Measurements from ENCODE around the gene ZBTB20.
"Not testable (repeated sequence)": the region's sequence is repeated elsewhere in the genome, so short reads cannot be mapped to it uniquely, and the experiment has no call there.

ZBTB20 gene

DNA sequence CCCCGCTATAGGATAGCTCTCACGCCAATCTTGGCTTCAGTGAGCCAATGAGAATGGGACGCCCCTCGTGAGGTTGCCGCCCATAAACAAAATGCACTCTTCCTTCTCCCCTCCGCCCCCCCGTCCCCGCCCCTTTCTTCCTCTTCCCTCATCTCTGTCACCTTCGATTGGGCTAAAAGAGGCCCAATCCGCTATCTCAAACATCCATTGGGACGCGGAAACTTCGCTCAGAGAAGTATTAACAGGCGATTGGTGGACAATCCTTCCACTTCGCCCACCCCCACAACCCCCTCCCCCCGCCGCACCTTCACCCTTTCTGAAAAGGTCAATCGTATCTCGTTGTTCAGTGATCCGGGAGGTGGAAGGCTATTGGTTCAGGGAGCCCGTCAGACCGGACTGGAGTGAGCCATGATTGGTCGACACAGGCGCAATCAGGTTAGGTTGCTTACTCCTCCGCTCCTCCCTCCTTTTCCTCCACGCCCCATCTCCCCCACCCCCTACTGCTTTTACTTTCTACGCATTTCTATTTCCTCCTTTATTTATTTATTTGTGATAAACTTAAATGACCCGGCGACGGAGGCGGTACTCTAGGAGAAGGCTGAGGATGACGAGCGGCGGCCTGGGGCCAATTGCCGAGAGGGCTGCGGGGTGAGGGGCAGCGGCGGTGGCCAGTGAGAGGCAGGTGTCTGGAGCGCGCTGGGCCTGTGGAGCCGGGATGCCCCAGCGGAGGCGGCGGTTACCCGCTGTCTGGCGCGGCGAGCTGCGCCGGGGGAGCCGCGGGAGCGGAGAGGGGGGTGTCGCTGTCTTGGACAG, 447 bp upstream of the ZBTB20 start:
- DNase-seq, result peak; percentile 100

DNA sequence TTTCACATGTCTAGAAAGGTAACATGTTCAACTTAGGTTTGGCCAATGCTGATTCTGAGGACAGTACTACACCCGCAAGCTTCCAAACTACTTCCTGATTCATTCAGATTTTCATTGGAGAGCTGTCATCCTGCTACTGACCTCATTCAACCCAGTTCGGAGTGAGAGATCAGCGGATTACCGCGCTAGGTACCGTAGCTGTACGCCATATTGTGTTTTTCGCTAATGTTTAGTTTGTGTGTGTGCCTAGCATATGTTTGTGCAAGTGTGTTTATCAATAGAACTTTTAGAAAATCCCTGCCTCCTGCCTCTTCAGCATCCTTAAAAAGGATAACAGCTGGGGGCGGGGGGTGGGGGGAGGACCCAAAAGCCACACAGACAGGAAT, 1.1 kb downstream of the ZBTB20 start:
- DNase-seq, result peak; percentile 57

DNA sequence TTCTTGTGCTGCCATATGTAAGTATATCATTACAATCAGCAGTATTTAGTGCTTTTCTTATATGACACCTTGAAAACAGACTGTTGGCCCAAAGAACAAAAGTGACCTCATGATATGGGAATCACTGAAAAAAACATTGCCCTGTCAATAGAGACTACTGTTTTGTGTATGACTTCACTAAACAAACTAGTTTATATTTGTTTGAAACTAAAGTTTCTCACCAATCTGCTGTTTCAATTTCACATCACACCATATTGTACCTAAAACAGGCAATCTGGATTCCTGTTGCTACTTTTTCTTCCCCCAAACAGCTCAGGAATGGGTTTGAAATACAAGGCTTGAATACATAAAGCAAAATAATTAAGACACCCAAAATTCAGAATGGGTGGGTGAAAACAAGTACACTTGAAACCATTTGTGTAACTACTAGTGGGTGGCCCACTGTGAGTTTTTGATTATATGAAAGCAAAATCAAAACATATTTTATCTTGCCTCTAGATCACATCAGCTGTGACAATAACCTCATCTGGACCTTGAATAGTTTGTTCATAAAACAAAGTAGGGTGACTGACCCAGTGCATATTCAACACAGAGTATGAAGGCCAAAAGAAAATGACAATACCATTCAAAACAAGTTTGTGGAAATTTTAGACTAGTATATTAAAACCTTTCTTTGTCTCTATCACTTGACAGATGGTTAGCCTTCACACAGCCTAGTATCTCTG, 5.9 kb downstream of the ZBTB20 start:
- DNase-seq, result no peak

DNA sequence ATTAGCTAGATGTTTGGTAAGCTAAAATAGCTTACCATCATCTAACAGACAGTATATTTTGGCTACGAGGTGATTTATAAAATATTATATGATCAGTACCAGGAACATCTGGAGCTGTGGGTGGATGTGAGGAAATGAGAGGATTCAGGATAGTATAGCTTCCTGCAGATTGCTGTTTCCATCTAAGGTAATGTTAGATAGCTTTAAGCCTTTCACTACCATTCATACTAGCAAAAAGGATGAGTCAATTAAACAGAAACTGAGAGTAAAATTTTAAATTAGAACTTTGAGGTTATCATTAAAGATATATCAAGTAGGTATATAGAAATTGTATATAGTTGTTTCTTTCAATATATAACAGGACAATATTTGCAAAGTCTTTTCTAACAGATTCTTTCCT, 8.0 kb downstream of the ZBTB20 start:
- no peak for DNase-seq

DNA sequence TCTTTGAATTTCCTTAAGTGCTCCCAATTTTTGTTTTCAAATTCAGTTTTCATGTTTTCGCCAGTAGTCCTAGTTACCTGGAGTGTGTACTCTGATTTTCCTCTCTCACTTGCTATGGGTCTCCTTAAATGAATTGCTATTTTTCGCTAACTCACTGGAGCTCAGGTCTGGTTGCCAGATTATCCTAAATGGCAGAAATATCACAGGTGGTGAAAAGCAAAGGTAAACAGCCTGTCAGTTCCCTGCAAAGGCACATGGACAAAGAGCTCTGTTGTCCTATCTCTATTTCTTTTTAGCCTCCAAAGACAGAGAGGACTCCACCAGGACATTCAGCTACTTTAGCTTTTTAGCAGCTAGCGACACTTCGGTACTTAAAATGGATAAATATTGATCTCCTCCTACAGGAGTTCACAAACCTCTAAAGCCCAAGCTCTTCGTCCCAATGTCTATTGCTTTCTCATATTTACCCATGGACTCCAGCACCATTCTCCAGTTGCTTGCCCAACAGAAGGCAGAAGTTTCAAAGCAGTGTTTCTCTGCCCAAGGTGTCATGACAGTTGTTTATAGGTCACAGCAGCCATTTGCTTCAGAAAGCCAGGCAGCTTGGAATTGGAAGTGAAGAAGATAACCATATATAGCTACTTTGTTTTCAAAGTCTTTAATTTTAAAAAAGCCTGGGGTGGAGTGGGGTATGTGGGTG, 12.3 kb downstream of the ZBTB20 start:
- DNase-seq, result no peak

DNA sequence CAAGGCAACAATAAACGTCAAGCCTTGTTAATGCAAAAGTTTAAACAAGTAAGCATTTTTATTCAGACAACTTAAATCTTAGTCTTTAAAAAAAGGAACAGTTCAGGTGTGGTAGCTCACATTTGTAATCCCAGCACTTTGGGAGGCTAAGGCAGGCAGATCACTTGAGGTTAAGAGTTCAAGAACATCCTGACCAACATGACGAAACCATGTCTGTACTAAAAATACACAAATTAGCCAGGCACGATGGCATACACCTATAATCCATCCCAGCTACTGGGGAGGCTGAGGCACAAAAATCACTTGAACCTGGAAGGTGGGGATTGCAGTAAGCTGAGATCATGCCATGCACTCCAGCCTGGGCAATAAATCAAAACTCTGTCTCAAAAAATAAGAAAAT, 19.9 kb downstream of the ZBTB20 start:
- no peak for DNase-seq

DNA sequence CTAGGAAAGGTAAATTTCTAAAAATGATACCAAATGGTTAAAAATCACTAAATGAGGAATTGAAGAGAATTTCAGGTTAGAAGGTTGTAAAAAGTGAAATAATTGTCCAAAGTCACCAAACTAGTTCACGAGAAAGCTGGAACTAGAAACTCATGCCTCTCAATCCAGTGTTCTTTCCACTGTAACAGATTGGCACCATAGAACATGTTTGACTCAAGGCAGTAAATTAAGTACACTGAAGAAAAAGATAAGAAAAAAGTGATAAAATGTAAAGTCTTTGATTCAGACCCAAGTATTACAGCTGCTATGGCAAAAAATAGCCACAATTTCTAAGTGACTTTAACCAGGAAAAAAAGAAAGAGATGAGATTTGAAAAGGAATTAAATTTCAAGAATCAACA, 26.5 kb downstream of the ZBTB20 start:
- DNase-seq, result no peak

DNA sequence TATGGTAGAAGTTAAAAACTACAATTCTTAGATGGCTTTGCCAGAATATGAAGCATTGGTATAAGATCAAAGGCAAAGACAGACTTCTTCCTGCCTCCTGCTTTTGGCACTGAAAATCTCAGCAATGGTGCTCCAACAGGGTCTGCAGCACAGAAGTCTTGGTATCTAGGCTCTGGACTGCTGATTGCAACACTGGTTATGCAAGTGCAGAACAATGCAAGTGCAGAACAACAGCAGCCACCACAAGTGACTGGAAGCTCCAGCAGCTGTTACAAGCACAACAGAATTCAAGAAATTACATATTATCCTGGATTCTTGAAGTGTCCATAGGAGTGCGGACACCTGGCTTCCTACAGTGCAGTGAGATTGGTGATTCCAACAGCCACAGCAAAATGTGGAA, 33.7 kb downstream of the ZBTB20 start:
- no peak for DNase-seq

DNA sequence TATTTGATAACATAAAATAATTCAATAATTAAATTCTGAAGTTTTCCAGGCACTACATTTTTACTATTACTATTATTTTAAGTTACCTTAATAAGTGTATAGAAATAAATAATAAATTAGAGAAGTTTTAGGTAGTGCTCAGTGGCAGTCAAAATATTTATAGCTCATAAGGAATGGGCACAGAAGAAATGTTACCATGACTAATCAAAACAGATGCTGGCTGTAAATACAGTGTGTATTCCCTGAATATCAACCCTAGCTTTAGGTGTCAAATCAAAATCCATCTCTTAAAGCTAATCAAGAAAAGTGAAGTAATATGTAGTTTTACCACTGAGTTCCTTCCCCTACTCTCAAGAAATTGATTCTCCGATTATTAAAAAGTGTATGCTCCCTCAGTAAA, 35.5 kb downstream of the ZBTB20 start:
- no peak for DNase-seq

DNA sequence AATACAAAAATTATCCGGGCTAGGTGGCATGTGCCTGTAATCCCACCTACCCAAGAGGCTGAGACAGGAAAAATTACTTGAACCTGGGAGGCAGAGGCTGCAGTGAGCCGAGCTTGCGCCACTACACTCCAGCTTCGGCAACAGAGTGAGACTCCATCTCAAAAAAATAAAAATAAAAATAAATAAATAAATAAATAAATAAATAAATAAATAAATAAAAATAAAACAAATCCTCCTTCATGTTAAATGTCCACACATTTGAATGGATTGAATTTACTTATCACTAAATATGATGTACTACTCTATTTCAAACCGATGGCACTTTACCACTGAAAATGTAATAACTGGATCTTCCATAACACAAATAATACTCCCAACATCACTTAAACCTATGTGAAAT, 36.3 kb downstream of the ZBTB20 start:
- no peak for DNase-seq

DNA sequence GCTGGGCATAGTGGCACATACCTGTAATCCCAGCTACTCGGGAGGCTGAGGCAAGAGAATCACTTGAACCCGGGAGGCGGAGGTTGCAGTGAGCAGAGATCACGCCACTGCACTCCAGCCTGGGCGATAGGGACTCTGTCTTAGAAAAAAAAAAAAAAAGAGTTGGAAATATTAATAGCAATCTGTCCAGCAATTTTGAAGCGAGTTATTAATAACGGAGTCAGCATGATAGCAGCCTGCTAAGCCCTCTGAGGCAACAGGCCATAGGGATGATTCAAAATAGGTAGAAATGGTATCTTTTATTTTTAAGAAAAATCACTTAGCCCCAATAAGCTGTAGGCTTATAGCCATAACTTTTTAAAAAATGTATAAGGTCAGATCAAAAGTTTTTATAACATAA, 37.0 kb downstream of the ZBTB20 start:
- not testable (repeated sequence) for DNase-seq

DNA sequence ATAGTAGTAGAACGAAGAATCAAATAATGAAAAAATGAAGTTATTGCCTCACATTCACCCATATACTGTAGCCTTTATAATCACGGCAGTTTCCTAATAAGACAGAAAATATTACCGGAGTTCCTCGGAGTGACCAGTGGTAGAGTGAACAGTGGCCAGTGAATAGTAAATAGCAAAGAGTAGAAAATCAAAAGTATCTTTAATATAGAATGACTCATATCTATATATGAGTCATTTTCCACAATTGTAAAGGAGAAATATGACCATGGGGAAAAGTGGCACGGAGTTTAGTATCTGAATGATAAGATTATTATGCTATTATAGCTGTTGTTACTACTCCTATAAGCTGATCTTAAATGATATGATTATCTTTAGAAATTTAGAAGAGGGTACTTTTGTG, 38.5 kb downstream of the ZBTB20 start:
- no peak for DNase-seq

DNA sequence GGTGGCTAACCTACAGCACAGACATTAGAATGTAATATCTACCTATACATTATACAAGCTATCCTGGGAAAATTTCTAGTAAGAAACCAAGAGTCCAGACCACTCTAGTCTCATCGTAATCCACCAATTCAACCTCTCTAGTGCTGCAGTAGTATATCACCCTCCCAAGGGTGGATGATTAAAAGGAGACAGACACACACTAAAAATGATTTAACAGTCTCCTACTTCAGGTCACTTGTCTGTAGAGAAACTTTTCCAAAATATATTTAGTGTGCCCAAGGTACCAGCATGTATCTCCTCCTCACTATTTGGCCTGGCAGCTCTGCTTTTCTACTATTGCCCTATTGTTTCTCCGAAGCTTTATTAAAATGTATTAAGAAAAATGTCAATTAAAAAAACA, 45.0 kb downstream of the ZBTB20 start:
- no peak for DNase-seq

DNA sequence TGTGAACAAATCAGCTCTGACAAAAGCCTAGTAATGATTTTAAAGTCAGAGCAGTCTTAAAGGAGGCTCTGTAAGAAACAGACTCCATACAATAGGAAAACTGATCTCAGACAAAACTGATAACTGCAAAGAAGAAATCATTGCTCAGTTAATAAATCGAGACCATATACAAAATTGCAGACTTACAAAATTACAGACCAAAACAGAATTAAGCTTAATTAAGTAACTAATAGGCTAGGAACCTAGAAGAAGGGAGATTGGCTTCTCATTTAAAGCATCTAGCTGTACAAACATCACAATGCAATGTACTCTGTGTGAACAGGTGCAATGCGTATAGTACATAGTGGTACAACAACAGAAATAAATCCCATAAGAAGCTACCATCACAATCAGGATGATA, 46.3 kb downstream of the ZBTB20 start:
- DNase-seq, result no peak

DNA sequence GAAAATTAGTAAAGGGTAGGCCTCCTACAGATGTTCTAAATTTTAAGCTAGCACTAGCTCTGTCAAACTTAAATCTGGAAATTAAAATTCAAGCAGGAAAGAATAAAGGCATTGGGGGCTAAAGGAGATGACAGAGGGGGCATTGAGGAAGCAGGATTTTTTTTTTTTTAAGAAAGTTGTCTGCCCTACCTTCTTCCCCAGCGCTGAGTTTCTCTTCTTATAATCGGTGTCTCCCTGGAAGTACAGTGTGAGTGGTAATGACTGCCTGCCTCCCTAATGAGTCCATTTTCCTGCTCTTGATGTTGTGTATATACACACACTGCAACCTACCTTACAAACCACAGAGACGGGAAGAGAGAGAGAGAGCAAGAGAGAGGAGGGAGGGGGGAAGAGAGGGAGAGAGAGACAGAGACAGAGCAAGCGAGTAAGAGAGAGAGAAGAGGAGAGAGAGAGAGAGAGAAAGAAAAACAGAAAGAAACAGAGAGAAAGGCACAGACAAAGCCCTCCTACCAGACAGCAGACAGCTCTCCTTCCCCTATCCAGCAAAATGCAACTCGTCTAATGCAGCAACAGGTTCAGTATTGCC, 47.0 kb downstream of the ZBTB20 start:
- peak; percentile 59 for DNase-seq

DNA sequence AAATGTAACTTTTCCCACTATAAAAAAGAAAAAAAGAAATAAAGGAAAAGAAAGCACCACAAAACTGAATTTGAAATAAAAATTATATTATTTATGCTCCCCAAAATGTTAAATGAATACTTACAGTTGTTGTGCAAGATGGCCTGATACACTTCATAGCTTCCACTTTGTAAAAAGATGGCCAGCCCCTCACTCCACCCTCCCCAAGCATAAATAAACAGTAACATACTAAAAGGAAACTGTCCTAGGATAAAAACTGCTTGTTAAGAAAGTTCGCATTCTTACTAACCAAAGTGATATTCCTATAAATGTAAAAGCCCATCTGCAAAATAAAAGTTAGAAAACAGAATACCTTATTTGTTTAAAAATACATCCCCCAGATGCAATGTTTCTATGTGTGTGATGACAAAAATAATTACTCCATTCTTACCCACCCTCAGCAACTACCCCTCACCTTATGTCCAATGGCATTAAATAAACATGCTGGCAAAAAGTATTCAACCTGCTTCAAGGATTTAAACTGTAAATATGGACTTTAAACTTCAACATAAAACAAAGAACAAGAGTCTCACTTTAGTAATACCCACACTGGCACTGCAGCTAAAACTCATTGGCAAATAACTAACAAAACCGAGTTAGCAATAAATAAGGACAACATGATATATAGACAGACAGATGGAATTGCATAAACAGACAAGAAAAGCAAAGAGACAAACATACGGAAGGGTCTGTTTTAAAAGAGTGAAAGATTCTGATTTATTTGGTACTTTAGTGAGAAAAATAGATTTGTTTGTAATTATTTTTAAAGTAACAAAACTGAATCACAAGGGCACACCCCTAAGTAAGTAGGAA, 47.7 kb downstream of the ZBTB20 start:
- DNase-seq, result no peak

DNA sequence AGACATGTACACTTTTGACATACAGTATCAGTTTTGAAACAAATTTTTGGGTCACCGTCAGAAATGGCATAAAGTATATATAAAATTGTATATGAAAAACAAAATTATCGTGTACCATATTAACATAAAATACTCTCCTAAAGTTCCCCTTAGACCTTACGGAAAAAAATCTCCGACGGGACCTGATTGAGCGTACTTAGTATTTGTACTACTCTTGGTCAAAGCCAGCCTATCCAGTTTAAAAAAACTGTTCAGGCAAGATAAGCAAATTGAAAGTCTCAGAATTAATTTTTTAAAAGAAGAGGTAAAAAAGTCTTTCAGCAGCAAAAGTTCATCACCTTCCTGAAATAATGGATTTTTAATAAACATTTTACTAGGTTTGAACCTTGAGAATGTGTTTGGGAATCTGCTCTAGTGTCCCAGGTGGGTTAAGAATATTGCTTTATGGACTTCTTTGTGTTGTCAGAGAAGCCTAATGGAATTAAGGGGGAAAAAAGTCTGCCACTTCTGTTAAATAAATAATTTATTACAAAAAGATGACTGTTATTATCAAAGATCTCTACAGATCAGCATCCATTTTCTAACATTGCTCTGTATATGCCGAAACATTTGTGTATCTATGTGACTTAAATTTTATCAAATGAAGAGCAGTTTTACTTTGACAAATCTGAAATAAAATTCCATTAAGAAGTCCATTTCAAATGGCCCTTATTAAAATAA, 48.6 kb downstream of the ZBTB20 start:
- DNase-seq, result no peak

DNA sequence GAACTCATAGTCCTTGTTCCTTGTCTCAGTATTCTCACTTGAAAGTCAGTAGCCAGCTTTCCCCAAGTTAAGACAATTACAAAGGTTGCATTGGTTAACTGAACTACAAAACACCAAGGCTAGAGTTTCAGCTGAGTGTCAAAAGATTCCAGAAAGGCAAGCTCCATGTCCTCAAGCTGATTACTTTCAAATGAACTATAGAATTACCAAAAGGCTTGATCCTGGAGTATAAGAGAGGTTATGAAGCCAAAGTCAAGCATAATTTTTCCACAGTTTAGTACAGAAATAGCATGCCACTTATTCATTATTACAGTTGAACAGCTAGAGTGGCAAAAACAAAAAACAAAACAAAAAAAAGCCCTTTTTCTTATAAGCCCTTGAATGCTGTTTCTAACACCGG, 51.9 kb downstream of the ZBTB20 start:
- DNase-seq, result no peak

DNA sequence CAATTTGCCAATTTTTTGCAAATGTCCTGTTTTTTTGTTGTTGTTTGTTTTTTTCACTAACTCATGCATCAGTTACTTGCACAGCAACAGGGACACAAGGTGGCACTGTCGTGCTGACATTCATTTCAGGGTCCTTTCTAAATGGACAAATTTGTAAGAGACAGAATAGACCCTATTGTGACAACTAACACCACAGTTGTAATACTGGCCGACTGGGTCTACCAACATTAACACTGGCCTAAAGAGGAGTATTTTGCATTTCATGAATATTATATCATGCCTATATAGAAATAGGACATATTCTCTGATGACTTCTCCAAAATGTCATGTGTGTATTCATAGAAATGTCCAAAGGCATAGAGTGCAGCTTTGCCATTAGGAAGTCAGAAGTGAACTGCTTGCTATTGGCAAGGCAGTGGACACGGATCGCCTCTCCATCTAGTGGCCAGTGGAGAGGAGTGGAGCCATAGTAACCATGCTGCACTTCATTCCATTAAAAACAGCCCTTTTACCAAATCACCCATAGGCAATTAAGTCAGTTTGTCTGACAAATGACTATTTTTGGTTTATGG, 54.8 kb downstream of the ZBTB20 start:
- peak; percentile 54 for DNase-seq

DNA sequence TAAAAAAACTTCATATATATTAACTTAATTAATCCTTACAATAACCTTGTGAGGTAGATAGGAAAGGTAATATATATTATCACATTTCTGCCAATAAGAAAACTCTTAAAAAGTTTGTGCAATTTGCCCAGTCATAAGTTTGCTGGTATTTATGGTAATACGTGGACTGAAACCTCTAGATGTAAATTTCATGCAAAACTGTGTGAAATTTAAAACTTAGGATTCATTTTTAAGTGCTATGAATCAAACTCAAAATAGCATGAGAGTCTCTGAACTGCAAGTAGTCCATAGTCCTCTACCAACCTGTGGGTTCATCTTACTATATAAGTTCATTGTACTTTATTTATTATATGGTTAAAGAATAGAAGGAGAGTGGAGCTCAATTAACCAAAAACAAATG, 56.4 kb downstream of the ZBTB20 start:
- no peak for DNase-seq

DNA sequence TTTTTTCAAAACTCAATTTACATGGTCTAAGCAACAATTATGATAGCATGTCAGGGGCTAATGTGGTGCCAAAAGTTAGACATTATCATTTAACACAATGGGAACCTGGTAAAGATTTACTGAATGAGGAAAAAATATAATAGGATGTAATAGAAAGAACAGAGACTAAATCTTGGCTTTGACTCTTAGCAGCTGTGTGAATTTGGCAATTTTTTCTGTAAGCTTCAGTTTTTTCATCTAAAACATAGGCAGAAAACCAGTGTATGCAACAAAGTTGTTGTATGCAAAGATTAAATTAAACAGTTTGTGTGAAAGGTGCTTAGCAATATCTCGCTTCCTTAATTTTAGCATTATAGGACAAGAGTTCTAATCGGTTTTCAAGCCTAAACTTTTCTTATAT, 57.6 kb downstream of the ZBTB20 start:
- DNase-seq, result no peak

DNA sequence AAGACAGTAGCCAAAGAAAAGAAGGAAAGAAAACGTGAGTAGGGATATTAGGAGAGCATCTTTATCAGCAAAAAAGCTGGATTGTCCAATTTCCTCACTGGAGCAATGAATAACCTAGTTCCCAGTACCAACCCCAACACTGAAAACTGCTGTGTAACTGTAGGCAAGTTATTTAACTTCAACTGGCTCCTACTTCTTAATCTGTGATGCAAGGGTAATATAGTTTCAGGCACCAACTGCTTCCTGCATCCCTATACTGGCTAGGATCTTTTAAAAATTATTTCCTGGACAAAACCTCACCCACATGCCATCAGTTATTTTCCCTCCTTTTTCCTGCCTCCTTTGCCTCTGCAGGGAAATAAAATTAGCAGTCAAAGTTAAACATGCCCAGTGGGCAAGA, 59.6 kb downstream of the ZBTB20 start:
- DNase-seq, result no peak

Measured in GF-D8 (cell line).